ENCODE measurements around the gene ANO9. TPM values are rescaled to one million over a fixed set of nuclear protein-coding genes. Genes with fewer than 3 reads are reported as not detected.
"Not testable (repeated sequence)": the region's sequence is repeated elsewhere in the genome, so short reads cannot be mapped to it uniquely, and the experiment has no call there.

The ANO9 gene
- total RNA-seq, 3 donors from 2014 or later (not counting 1 experiment from before 2014, with no cell fraction given), result 15.1 to 21.3 (median 15.1) TPM

- ATAC-seq, result no peak
- intact Hi-C loops (cut with micrococcal nuclease), result no loop called here
- Mint-ChIP-seq H3K36me3 (no peaks in the 10 kb centered on the region), H3K4me3 (no peak overlapping the region), H3K9me3 (no peaks in the 10 kb centered on the region), H3K27ac (no peak overlapping the region), H3K27me3 (ENCODE audit: low read depth in 2 of 2) (peaks cover 0 to 3% of the 10 kb centered on the region in 2 donors), H3K4me1 (peaks cover 5 to 12% of the 10 kb centered on the region in 2 donors)
- no peak for TF ChIP-seq CTCF (IDR thresholded peaks at IDR 0.05)
- H3K27me3 ChIP-seq (ENCODE audit: control insufficient read depth, insufficient read depth, low read length), result no peaks in the 10 kb centered on the region
- no peak overlapping the region for H3K27ac ChIP-seq (ENCODE audit: low read length)
- H3K36me3 ChIP-seq (ENCODE audit: control insufficient read depth, insufficient read depth, low read length), result no peaks in the 10 kb centered on the region
- whole genome bisulfite sequencing (ENCODE audit: insufficient coverage), result 84% methylated on average over 17 of the region's 17 CpGs
- no peak for DNase-seq
- no peak overlapping the region for H3K4me3 ChIP-seq (ENCODE audit: low read length)
- H3K9me3 ChIP-seq (ENCODE audit: control insufficient read depth, insufficient read depth, low read length), result no peaks in the 10 kb centered on the region
- peaks cover 40% of the 10 kb centered on the region for H3K4me1 ChIP-seq (ENCODE audit: control insufficient read depth, insufficient read depth, low read length)
Observed at GRCh38 chr11:437228-437870, 4.5 kb downstream of the ANO9 start.

- H3K27ac ChIP-seq (ENCODE audit: low read length); H3K9me3 Mint-ChIP-seq; H3K27me3 ChIP-seq (ENCODE audit: control insufficient read depth, insufficient read depth, low read length); H3K9me3 ChIP-seq (ENCODE audit: control insufficient read depth, insufficient read depth, low read length); H3K36me3 Mint-ChIP-seq; H3K4me1 Mint-ChIP-seq; H3K27me3 Mint-ChIP-seq (ENCODE audit: low read depth in 2 of 2); DNase-seq; H3K36me3 ChIP-seq (ENCODE audit: control insufficient read depth, insufficient read depth, low read length); H3K4me3 ChIP-seq (ENCODE audit: low read length); H3K4me3 Mint-ChIP-seq; intact Hi-C loops (cut with micrococcal nuclease); H3K27ac Mint-ChIP-seq: not testable (repeated sequence)
- WGBS (ENCODE audit: insufficient coverage), result no CpG with 5 or more reads among the region's 1 CpG
- peaks cover 20% of the 10 kb centered on the region for H3K4me1 ChIP-seq (ENCODE audit: control insufficient read depth, insufficient read depth, low read length)
- peak in 1 of 3 donors; percentile 43 for ATAC-seq
Observed at GRCh38 chr11:434999-435740, 6.6 kb downstream of the ANO9 start.

- H3K4me1 Mint-ChIP-seq, result peaks cover 5 to 7% of the 10 kb centered on the region in 2 donors
- Histone ChIP-seq H3K4me3 (ENCODE audit: low read length) (no peak overlapping the region), H3K36me3 (ENCODE audit: control insufficient read depth, insufficient read depth, low read length) (no peaks in the 10 kb centered on the region), H3K27ac (ENCODE audit: low read length) (no peak overlapping the region), H3K4me1 (ENCODE audit: control insufficient read depth, insufficient read depth, low read length) (peaks cover 13% of the 10 kb centered on the region), H3K9me3 (ENCODE audit: control insufficient read depth, insufficient read depth, low read length) (no peaks in the 10 kb centered on the region), H3K27me3 (ENCODE audit: control insufficient read depth, insufficient read depth, low read length) (no peaks in the 10 kb centered on the region)
- no peak overlapping the region for H3K27ac Mint-ChIP-seq
- TF ChIP-seq CTCF (IDR thresholded peaks at IDR 0.05), result no peak
- 96% methylated on average over 16 of the region's 16 CpGs for WGBS (ENCODE audit: insufficient coverage)
- intact Hi-C loops (cut with micrococcal nuclease), result no loop called here
- H3K36me3 Mint-ChIP-seq, result no peaks in the 10 kb centered on the region
- H3K27me3 Mint-ChIP-seq (ENCODE audit: low read depth in 2 of 2), result no peaks in the 10 kb centered on the region
- H3K4me3 Mint-ChIP-seq, result no peak overlapping the region
- no peaks in the 10 kb centered on the region for H3K9me3 Mint-ChIP-seq
- ATAC-seq, result no peak
- no peak for DNase-seq
Observed at GRCh38 chr11:434496-434895, 7.3 kb downstream of the ANO9 start.

DNA sequence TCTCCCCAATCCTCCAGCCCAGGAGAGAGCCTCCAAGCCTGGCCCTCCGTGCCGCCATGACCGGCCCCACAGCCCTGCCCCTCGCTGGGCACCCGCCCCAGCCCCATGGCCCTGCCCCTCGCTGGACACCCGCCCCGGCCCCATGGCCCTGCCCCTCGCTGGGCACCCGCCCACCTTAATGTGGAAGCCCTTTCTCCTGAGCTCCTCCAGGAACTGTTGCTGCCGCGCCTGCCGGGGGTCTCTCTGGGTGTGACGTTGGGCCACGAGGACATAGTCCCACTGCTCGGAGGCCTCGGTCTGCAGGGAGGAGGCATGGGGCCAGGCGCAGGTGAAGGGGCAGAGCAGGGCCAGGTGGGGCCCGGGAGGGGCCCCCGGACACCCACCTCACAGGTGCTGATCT lies 8.2 kb downstream of the ANO9 start:
- Mint-ChIP-seq H3K36me3 (no peaks in the 10 kb centered on the region), H3K4me1 (peaks cover 1 to 3% of the 10 kb centered on the region in 2 donors), H3K27ac (no peak overlapping the region), H3K9me3 (no peaks in the 10 kb centered on the region), H3K27me3 (ENCODE audit: low read depth in 2 of 2) (no peaks in the 10 kb centered on the region), H3K4me3 (no peak overlapping the region)
- intact Hi-C loops (cut with micrococcal nuclease), result no loop called here
- no peak for DNase-seq
- H3K4me1 ChIP-seq (ENCODE audit: control insufficient read depth, insufficient read depth, low read length), result peaks cover 5% of the 10 kb centered on the region
- H3K36me3 ChIP-seq (ENCODE audit: control insufficient read depth, insufficient read depth, low read length), result no peaks in the 10 kb centered on the region
- no peak for ATAC-seq
- H3K4me3 ChIP-seq (ENCODE audit: low read length), result no peak overlapping the region
- H3K27me3 ChIP-seq (ENCODE audit: control insufficient read depth, insufficient read depth, low read length), result no peaks in the 10 kb centered on the region
- no peaks in the 10 kb centered on the region for H3K9me3 ChIP-seq (ENCODE audit: control insufficient read depth, insufficient read depth, low read length)
- 94% methylated on average over 20 of the region's 20 CpGs for WGBS (ENCODE audit: insufficient coverage)
- no peak for TF ChIP-seq CTCF (IDR thresholded peaks at IDR 0.05)
- no peak overlapping the region for H3K27ac ChIP-seq (ENCODE audit: low read length)

Measured in natural killer cell (primary cell).